ENCODE results near the gene SPCS1.

The SPCS1 gene

DNA sequence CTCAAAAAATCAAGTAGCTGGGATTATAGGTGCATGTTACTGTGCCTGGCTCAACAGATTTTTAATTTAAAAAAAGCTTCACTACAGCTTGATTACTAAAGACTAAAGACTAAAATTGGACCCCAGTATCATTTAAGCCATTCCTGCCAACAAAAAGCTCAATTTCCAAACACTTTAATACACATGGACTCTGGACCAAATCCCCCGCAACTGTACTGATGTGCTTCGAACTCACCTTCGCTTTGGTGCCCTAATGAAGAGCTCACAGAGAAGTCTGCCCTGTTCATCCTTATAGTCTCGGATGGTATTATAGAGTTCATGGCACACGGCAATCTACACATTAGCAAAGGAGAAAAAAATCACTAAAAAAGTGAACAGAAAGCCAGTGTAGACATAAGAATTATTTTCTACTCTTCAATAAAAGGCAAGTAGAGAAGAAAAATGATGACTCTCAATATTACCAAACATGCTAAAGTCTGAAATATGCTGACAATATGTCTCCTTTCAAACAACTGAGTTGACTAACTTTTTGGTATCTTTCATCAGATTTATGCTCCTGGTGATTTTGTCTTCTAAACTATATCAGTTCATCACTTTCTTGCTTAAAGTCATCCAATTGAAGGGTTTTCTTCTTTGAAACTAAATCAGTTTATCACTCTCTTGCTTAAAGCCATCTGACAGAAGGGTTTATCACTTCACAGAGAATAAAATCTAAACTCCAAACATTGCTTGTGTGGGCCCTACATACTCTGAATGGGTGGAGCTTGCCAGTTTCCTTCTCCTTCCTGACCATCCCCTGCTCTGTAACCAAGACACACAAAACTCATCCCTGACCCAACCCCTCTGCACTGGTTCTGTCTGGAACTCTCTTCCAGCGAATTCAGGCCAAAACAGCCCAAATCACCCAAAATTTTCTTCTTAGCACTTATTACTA, 27.4 kb upstream of the SPCS1 start:
- TF ChIP-seq, protein P1, sequence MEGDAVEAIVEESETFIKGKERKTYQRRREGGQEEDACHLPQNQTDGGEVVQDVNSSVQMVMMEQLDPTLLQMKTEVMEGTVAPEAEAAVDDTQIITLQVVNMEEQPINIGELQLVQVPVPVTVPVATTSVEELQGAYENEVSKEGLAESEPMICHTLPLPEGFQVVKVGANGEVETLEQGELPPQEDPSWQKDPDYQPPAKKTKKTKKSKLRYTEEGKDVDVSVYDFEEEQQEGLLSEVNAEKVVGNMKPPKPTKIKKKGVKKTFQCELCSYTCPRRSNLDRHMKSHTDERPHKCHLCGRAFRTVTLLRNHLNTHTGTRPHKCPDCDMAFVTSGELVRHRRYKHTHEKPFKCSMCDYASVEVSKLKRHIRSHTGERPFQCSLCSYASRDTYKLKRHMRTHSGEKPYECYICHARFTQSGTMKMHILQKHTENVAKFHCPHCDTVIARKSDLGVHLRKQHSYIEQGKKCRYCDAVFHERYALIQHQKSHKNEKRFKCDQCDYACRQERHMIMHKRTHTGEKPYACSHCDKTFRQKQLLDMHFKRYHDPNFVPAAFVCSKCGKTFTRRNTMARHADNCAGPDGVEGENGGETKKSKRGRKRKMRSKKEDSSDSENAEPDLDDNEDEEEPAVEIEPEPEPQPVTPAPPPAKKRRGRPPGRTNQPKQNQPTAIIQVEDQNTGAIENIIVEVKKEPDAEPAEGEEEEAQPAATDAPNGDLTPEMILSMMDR (IDR thresholded peaks at IDR 0.05; ENCODE audit: low read depth, low read length, missing control alignments), result no peak
- no peak for DNase-seq (ENCODE audit: low read depth)
- H3K4me3 ChIP-seq (ENCODE audit: low read depth, low read length), result no peak overlapping the region
- in situ Hi-C loops (cut with HindIII; ENCODE audit: low sequenced_read_pairs), result no loop called here

DNA sequence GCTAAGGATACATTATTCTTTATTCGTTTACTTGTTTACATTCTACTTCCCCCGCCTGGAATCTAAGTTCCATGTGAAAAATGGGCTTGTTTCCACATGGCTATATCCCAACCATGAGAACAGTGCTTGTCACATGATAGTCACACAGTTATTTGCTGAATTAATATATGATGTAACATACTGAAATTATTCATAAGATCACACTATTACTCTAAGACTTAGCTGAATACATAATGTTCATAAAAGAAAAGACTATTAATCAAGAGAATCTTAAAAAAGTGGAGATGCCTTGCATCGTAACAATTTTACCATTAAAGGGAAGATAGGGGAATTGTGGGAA, 26.7 kb upstream of the SPCS1 start:
- no peak overlapping the region for H3K4me3 ChIP-seq (ENCODE audit: low read depth, low read length)
- TF ChIP-seq, protein P1 (IDR thresholded peaks at IDR 0.05; ENCODE audit: low read depth, low read length, missing control alignments), result no peak
- no peak for DNase-seq (ENCODE audit: low read depth)
- in situ Hi-C loops (cut with HindIII; ENCODE audit: low sequenced_read_pairs), result no loop called here

DNA sequence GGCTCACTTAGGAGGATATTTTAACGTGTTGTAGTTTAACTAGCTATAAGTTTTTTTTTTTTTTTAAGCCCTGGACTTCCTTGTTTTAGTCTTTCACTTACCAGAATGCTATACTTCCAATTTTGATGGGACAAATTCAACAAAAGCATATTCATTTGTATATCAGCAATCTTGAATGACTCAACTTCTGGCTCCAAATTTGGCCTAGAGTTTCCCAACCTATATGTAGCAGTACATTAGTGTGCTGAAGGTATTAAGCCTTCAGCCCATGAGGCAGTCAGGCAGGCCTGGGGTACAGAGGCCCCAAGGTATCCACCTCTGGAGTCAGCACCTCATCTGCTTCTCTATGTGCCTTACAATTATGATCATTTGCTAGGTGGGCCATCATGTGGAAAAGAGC, 26.1 kb upstream of the SPCS1 start:
- in situ Hi-C loops (cut with HindIII; ENCODE audit: low sequenced_read_pairs), result no loop called here
- TF ChIP-seq, protein P1 (IDR thresholded peaks at IDR 0.05; ENCODE audit: low read depth, low read length, missing control alignments), result no peak
- H3K4me3 ChIP-seq (ENCODE audit: low read depth, low read length), result no peak overlapping the region
- DNase-seq (ENCODE audit: low read depth), result no peak

DNA sequence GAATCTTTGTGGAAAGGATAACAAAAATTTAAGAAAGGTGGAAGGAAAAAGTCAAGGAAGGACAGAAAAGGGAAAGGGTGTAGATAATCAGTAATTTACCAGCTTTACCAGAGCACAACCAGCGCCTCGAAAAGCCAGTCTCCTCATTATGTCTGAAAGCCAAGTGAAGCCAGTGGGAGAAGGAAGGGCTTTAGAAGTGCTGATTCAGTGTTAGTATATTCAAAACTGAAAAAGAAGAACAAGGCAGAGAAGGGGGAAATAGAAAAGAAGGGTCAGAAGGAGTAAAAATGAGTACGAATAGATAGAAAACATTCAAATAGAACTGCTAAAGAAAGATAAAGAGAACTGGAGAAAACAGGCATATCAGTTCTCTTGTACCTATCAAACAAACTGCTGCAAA, 24.3 kb upstream of the SPCS1 start:
- in situ Hi-C loops (cut with HindIII; ENCODE audit: low sequenced_read_pairs), result no loop called here
- TF ChIP-seq, protein P1 (IDR thresholded peaks at IDR 0.05; ENCODE audit: low read depth, low read length, missing control alignments), result no peak
- DNase-seq (ENCODE audit: low read depth), result no peak
- no peak overlapping the region for H3K4me3 ChIP-seq (ENCODE audit: low read depth, low read length)

DNA sequence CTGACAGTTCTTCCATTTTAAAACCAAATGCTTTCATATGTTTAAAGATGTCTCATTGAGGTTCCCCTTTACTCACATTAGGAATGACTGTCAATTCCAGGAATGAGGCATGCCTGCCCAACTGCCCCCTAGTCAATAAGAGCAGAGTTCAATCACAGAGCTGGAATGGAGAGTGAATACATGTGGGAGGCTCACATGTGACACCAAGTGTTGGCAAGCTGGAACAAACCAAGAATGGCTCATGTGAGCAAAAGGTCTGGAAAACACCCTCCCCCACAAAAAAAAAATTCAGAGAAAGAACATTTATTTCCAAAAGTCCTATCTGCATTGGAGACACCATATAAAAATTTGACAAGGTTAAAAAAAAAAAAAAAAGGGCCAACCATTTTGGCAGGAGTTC, 23.9 kb upstream of the SPCS1 start:
- TF ChIP-seq, protein P1 (IDR thresholded peaks at IDR 0.05; ENCODE audit: low read depth, low read length, missing control alignments), result peak; percentile 10
- peak; percentile 48 for DNase-seq (ENCODE audit: low read depth)
- no peak overlapping the region for H3K4me3 ChIP-seq (ENCODE audit: low read depth, low read length)
- in situ Hi-C loops (cut with HindIII; ENCODE audit: low sequenced_read_pairs), result no loop called here

DNA sequence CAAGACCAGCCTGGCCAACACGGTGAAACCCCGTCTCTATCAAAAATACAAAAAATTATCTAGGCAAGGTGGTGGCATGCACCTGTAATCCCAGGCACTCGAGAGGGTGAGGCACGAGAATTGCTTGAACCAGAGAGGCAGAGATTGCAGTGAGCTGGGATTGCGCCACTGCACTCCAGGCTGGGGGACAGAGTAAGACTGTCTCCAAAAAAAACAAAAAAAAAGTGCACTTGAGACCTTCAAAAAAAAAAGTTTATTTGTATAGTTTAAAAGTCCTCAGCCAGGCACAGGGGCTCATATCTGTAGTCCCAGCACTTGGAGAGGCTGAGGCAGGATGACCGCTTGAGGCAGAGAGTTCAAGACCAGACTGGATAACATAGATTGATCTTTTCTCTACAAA, 22.3 kb upstream of the SPCS1 start:
- in situ Hi-C loops (cut with HindIII; ENCODE audit: low sequenced_read_pairs), result no loop called here
- H3K4me3 ChIP-seq (ENCODE audit: low read depth, low read length), result no peak overlapping the region
- TF ChIP-seq, protein P1 (IDR thresholded peaks at IDR 0.05; ENCODE audit: low read depth, low read length, missing control alignments), result no peak

More for the DNA sequence above, 22.3 kb upstream of the SPCS1 start:
- DNase-seq (ENCODE audit: low read depth), result no peak

All from astrocyte of the cerebellum (primary cell).